ENCODE data around the gene TANGO6.

DNA sequence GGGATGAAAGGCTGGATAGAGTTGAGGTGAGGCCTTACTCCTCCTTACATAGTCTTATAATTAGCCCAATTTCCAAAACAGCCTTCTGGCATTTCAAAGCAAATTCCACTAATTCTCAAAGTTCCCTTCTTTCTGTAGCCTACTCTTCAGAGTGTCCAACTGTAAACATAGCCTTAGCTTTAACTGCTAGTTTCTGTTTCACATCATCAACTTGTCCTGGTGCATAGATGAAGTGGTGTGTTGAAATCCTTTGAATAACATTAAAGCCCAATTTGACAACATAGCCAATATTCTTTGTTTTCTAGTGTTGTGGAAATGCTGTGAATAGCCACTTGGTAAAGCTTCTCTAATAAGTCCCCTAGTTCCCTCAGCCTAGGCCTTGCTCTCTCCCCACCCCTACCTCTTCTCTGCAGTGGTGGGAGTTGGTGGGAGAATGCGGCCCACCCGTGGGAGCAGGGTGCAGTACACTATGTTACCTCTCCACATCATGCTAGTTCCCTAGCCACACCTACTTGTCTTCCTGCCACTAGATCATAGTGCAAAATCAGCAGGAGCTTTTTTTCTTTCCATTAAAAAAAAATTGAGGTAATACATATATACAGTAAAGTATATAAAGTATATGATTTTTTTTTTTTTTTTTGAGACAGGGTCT is 135.1 kb downstream of the TANGO6 start:
- TF ChIP-seq CTCF (conservative IDR thresholded peaks at IDR 0.05; ENCODE audit: low read length): no peak
- TF ChIP-seq EZH2phosphoT487 (IDR thresholded peaks at IDR 0.05; ENCODE audit: borderline replicate concordance, low read depth, low read length): no peak
